H1 (cell line): Measurements from ENCODE around the gene TBC1D16. TPM values are rescaled to one million over a fixed set of nuclear protein-coding genes. Genes with fewer than 3 reads are reported as not detected.

ENCODE experiments used
- CTCF ChIA-PET: fragments of 300-600 bp; sonication (Branson Sonifier 250); formaldehyde crosslinking; loops from one replicate; lab custom pipeline; 2021; ENCODE audit not compliant: partially characterized antibody; lab: Charles Lee
- POLR2A ChIA-PET: fragments of 300-600 bp; sonication (Branson Sonifier 250); formaldehyde crosslinking; loops from one replicate; lab custom pipeline; 2021; ENCODE audit warnings: inconsistent platforms; ENCODE audit not compliant: partially characterized antibody; lab: Charles Lee
- DNase-seq, 2 experiments: peaks; one replicate each; pipeline versions ENCODE4 v3.0.0 to v3.0.0-alpha.2; 2010 to 2022; ENCODE audit warnings: low spot score in 2 of 2, low read depth in 1 of 2, mixed read lengths in 1 of 2
- FAIRE-seq: peaks from 2 replicates; lab custom pipeline; 2011; peaks lifted over from hg19 to GRCh38; lab: Jason Lieb, UNC
- H2AFZ ChIP-seq: 2 replicates; pipeline ENCODE4 v1.8.1; 2012; ENCODE audit warnings: low read length, inconsistent platforms
- H2AK5ac ChIP-seq: 2 replicates; pipeline ENCODE4 v1.6.1; 2013; ENCODE audit warnings: low read depth, low read length
- H2BK120ac ChIP-seq: replicated peaks from 2 replicates; pipeline ENCODE3; 2013; ENCODE audit warnings: low read depth, low read length, inconsistent platforms
- H2BK12ac ChIP-seq: 2 replicates; pipeline ENCODE4 v1.6.1; 2013; ENCODE audit warnings: low read depth, low read length
- H2BK15ac ChIP-seq: 2 replicates; pipeline ENCODE4 v1.6.1; 2013; ENCODE audit warnings: low read length
- H2BK20ac ChIP-seq: 2 replicates; pipeline ENCODE4 v1.6.1; 2013; ENCODE audit warnings: low read length
- H2BK5ac ChIP-seq: 2 replicates; pipeline ENCODE4 v1.6.1; 2013; ENCODE audit warnings: low read depth, low read length
- H3K14ac ChIP-seq: 2 replicates; pipeline ENCODE4 v1.6.1; 2013; ENCODE audit warnings: inconsistent platforms; ENCODE audit not compliant: insufficient read length
- H3K18ac ChIP-seq: 2 replicates; pipeline ENCODE4 v1.6.1; 2013; ENCODE audit warnings: low read length; ENCODE audit errors: extremely low read depth
- H3K23ac ChIP-seq: 2 replicates; pipeline ENCODE4 v1.6.1; 2013; ENCODE audit warnings: inconsistent platforms; ENCODE audit not compliant: insufficient read length
- H3K23me2 ChIP-seq: 2 replicates; pipeline ENCODE4 v1.6.1; 2013; ENCODE audit warnings: low read depth, low read length
- H3K27ac ChIP-seq: 2 replicates; pipeline ENCODE4 v1.6.1; 2011; ENCODE audit warnings: low read depth, low read length, inconsistent platforms
- H3K27me3 ChIP-seq, 4 experiments: replicated peaks in 1 of 4; 1 replicate in 1 of 4; 2 replicates in 3 of 4; pipeline versions ENCODE4 v1.6.1 to v1.8.1; 2011 to 2013; ENCODE audit warnings: low read length in 3 of 4, mild to moderate bottlenecking in 3 of 4, inconsistent platforms in 2 of 4, mixed read lengths in 2 of 4, moderate library complexity in 1 of 4; ENCODE audit not compliant: control insufficient read depth in 3 of 4, insufficient read depth in 3 of 4; ENCODE audit errors: extremely low read depth in 1 of 4
- H3K36me3 ChIP-seq, 4 experiments: 2 replicates each; pipeline versions ENCODE4 v1.6.1 to v1.8.1; 2011 to 2013; ENCODE audit warnings: mild to moderate bottlenecking in 4 of 4, low read length in 3 of 4, moderate library complexity in 2 of 4, control low read depth in 1 of 4, inconsistent platforms in 1 of 4; ENCODE audit not compliant: insufficient read depth in 4 of 4, control insufficient read depth in 2 of 4
- H3K4ac ChIP-seq: replicated peaks from 2 replicates; pipeline ENCODE3; 2013; ENCODE audit warnings: low read length, low read depth, mixed read lengths, inconsistent platforms; ENCODE audit not compliant: insufficient read length
- H3K4me1 ChIP-seq, 4 experiments: replicated peaks in 1 of 4; 1 replicate in 1 of 4; 2 replicates in 3 of 4; pipeline versions ENCODE4 v1.6.1 to v1.8.1; 2011 to 2013; ENCODE audit warnings: low read length in 3 of 4, inconsistent platforms in 2 of 4, mixed read lengths in 1 of 4; ENCODE audit not compliant: insufficient read depth in 4 of 4, control insufficient read depth in 3 of 4
- H3K4me2 ChIP-seq, 2 experiments: 2 replicates each; pipeline versions ENCODE4 v1.6.1 to v1.8.1; 2011 to 2013; ENCODE audit warnings: low read depth in 2 of 2, low read length in 2 of 2, control low read depth in 1 of 2, inconsistent platforms in 1 of 2, mild to moderate bottlenecking in 1 of 2; ENCODE audit not compliant: insufficient read depth in 1 of 2
- H3K4me3 ChIP-seq, 4 experiments: fragments of 200-600, 300-600 bp in 1 of 4; sonication (generic), shearing (Covaris generic), sonication (Bioruptor Twin) in 1 of 4; 2 replicates each; pipeline versions ENCODE4 v1.5.1 to v1.8.1; 2011 to 2016; ENCODE audit warnings: low read length in 4 of 4, low read depth in 3 of 4, control low read depth in 2 of 4, inconsistent platforms in 2 of 4, mild to moderate bottlenecking in 2 of 4, mixed read lengths in 1 of 4, moderate library complexity in 1 of 4; ENCODE audit not compliant: insufficient read depth in 2 of 4; ENCODE audit errors: extremely low read depth in 1 of 4
- H3K56ac ChIP-seq: replicated peaks from 2 replicates; pipeline ENCODE3; 2013; ENCODE audit warnings: low read depth, mild to moderate bottlenecking, mixed read lengths, low read length, inconsistent platforms; ENCODE audit not compliant: insufficient read length
- H3K79me1 ChIP-seq: 2 replicates; pipeline ENCODE4 v1.6.1; 2013; ENCODE audit warnings: low read depth, low read length, control low read depth
- H3K79me2 ChIP-seq, 2 experiments: 2 replicates each; pipeline versions ENCODE4 v1.6.1 to v1.8.1; 2012 to 2013; ENCODE audit warnings: low read length in 2 of 2, mild to moderate bottlenecking in 2 of 2, inconsistent platforms in 1 of 2; ENCODE audit not compliant: insufficient read depth in 2 of 2, control insufficient read depth in 1 of 2
- H3K9ac ChIP-seq, 4 experiments: replicated peaks in 1 of 4; 1 replicate in 1 of 4; 2 replicates in 3 of 4; pipeline versions ENCODE4 v1.6.1 to v1.8.1; 2011 to 2013; ENCODE audit warnings: low read depth in 3 of 4, low read length in 3 of 4, control low read depth in 2 of 4, mild to moderate bottlenecking in 2 of 4, moderate library complexity in 2 of 4, inconsistent platforms in 1 of 4; ENCODE audit errors: extremely low read depth in 1 of 4
- H3K9me3 ChIP-seq, 2 experiments: 2 replicates each; pipeline versions ENCODE4 v1.6.1 to v1.8.1; 2012 to 2013; ENCODE audit warnings: mild to moderate bottlenecking in 2 of 2, moderate library complexity in 2 of 2, control low read depth in 1 of 2, inconsistent platforms in 1 of 2, low read depth in 1 of 2, low read length in 1 of 2, mixed read lengths in 1 of 2; ENCODE audit not compliant: insufficient read depth in 2 of 2
- H4K20me1 ChIP-seq, 2 experiments: replicated peaks in 1 of 2; 2 replicates each; pipeline versions ENCODE3 to v1.8.1; 2011 to 2013; ENCODE audit warnings: inconsistent platforms in 2 of 2, low read length in 2 of 2, mild to moderate bottlenecking in 1 of 2; ENCODE audit not compliant: insufficient read depth in 2 of 2, control insufficient read depth in 1 of 2
- H4K5ac ChIP-seq: 2 replicates; pipeline ENCODE4 v1.6.1; 2013; ENCODE audit warnings: low read length, low read depth, mixed read lengths, inconsistent platforms; ENCODE audit not compliant: insufficient read length
- H4K8ac ChIP-seq: 2 replicates; pipeline ENCODE4 v1.8.0; 2013; ENCODE audit warnings: mild to moderate bottlenecking, moderate library complexity, low read length, inconsistent platforms; ENCODE audit not compliant: insufficient read depth; ENCODE audit errors: extremely low read depth
- H4K91ac ChIP-seq: replicated peaks from 2 replicates; pipeline ENCODE3; 2013; ENCODE audit warnings: low read length, mixed read lengths, inconsistent platforms; ENCODE audit not compliant: insufficient read length
- TEAD4 ChIP-seq: IDR thresholded peaks from 2 replicates; pipeline ENCODE4 v1.6.1; 2012; ENCODE audit warnings: low read depth, low read length, inconsistent platforms, mixed read lengths
- WGBS, 2 experiments: shearing (Covaris generic) in 1 of 2; methylation state at CpG; one replicate each; pipeline versions ENCODE4 v1.1.6 to v1.1.7; 2013 to 2015; ENCODE audit warnings: low lambda C conversion rate in 2 of 2, mixed read lengths in 2 of 2, inconsistent platforms in 1 of 2, low coverage in 1 of 2, missing lambda C conversion rate in 1 of 2; ENCODE audit not compliant: insufficient replicate concordance in 2 of 2, insufficient coverage in 1 of 2, insufficient read length in 1 of 2; ENCODE audit errors: extremely low coverage in 1 of 2, missing lambda C conversion rate in 1 of 2; 5-methylcytosine and 5-hydroxymethylcytosine counted together
- polyA plus RNA-seq, 7 experiments: library from polyadenylated mRNA; depleted of rRNA in 3 of 7; stranded (reverse) in 5 of 7; unstranded in 2 of 7; fragments of >200 nt in 5 of 7; fragments of 200-250 nt in 2 of 7; gene quantifications; 1 replicate in 5 of 7; 2 replicates in 1 of 7; 4 replicates in 1 of 7; pipeline versions ENCODE4 v1.2.1 to v1.2.3, GENCODE V29; 2011 to 2013; ENCODE audit warnings: missing spikeins in 2 of 7, mixed read lengths in 2 of 7
- total RNA-seq: library from RNA; stranded (reverse); fragmentation: NEBNext Ultra II Directional; extraction: Animal tissue kit (Norgen Biotek cat#: 25700); gene quantifications from 2 replicates; pipeline ENCODE4 v1.2.1, GENCODE V29; 2021

TBC1D16 gene
- total and polyA plus RNA-seq, 2 of the 8 experiments (the other 6 are each of a cell fraction or from before 2014, with no cell fraction given), result 21.1 to 109 TPM

- no peak overlapping the region for H3K9ac ChIP-seq
- H2BK20ac ChIP-seq, result no peak overlapping the region
- no peak for DNase-seq
- no peak overlapping the region for H4K5ac ChIP-seq
- H3K36me3 ChIP-seq, result no peaks in the 10 kb centered on the region; a peak in 1 of 8 replicates
- no peak overlapping the region for H2BK120ac ChIP-seq
- no peak overlapping the region for H3K4me2 ChIP-seq
- no peaks in the 10 kb centered on the region; a peak in 1 of 7 replicates for H3K27me3 ChIP-seq
- H4K8ac ChIP-seq, result no peak overlapping the region
- ChIA-PET CTCF (interaction anchor here (0.6 to 10.8 kb wide), 5 partner anchors 21 to 430 kb away, joined by 3 to 110 read pairs (median 4); no protein-coding TSS in a partner anchor), POLR2A (interaction anchor here (0.7 to 2.5 kb wide), 3 partner anchors 10 to 39 kb away, joined by 3 to 15 read pairs (median 3); no protein-coding TSS in a partner anchor)
- H2BK15ac ChIP-seq, result no peak overlapping the region
- H3K14ac ChIP-seq, result no peak overlapping the region
- no peak overlapping the region for H2BK12ac ChIP-seq
- peaks cover 44% of the 10 kb centered on the region for H3K79me1 ChIP-seq
- 88% methylated on average over 10 of the region's 10 CpGs; no CpG with 5 or more reads in 1 of the 2 experiments for WGBS, 2 experiments
- H3K4me3 ChIP-seq, result no peak overlapping the region
- peaks cover 19 to 92% of the 10 kb centered on the region in 2 experiments for H3K79me2 ChIP-seq
- no peak overlapping the region for H2AK5ac ChIP-seq
- no peak overlapping the region for H4K91ac ChIP-seq
- H3K23ac ChIP-seq, result no peak overlapping the region
- peaks cover 30 to 52% of the 10 kb centered on the region in 2 experiments for H4K20me1 ChIP-seq
- no peak overlapping the region for H3K18ac ChIP-seq
- no peak for FAIRE-seq
- H3K4me1 ChIP-seq, result peaks cover 0 to 11% (median 4%) of the 10 kb centered on the region in 4 experiments; a peak in 6 of 7 replicates
- H3K4ac ChIP-seq, result no peak overlapping the region
- no peak overlapping the region for H2AFZ ChIP-seq
- peaks cover 10% of the 10 kb centered on the region for H3K23me2 ChIP-seq
- no peak for TF ChIP-seq TEAD4
- no peak overlapping the region for H3K27ac ChIP-seq
- H2BK5ac ChIP-seq, result no peak overlapping the region
- no peaks in the 10 kb centered on the region for H3K9me3 ChIP-seq
- no peak overlapping the region for H3K56ac ChIP-seq
Measured at GRCh38 chr17:80028030-80028429, 7.6 kb downstream of the TBC1D16 start.
